IPS-NIHi7 (cell line): ENCODE measurements around the gene SPHK1.
"Not testable (repeated sequence)": the region's sequence is repeated elsewhere in the genome, so short reads cannot be mapped to it uniquely, and the experiment has no call there.

Experiments used
- DNase-seq: peaks from one replicate; pipeline ENCODE4 v3.0.0; 2012; ENCODE audit warnings: mixed read lengths; ENCODE audit errors: extremely low spot score

SPHK1 gene, protein sequence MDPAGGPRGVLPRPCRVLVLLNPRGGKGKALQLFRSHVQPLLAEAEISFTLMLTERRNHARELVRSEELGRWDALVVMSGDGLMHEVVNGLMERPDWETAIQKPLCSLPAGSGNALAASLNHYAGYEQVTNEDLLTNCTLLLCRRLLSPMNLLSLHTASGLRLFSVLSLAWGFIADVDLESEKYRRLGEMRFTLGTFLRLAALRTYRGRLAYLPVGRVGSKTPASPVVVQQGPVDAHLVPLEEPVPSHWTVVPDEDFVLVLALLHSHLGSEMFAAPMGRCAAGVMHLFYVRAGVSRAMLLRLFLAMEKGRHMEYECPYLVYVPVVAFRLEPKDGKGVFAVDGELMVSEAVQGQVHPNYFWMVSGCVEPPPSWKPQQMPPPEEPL

DNA sequence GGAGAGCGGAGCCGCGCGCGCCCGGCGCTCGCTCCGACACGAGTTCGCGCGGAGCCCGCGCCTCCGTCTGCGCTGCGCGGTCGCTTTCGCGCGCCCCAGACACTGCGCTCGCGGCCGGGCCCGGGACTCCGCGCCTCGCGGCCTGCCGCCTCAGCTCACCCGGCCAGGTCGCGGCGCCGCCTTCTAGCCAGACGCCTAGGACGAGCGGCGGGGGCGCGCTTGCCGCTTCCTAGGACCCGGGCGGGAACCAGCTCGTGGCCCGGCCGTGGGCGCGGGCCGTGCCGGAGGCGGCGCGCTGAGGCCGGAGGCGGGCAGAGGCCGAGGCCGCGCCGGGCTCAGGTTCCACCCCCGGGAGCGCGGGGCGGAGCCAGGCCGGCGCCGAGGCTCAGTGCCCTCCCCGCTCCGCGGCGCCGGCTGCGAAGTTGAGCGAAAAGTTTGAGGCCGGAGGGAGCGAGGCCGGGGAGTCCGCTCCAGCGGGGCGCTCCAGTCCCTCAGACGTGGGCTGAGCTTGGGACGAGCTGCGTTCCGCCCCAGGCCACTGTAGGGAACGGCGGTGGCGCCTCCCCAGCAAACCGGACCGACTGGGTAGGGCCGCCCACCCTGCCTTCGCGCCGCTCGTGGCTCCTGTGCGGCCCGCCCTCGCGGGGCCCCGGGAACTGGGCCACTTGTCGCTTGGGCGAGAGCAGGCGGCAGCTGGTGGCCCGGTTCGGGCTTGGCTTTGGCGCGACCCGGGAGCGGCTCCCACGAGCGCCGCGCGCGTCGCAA lies at the start of gene SPHK1:
SPHK1 (plus strand) TSS at position 388 of the 765 bp plus-strand sequence. CDS start 1,036 bp downstream, outside the sequence.
- peak; percentile 83 for DNase-seq

DNA sequence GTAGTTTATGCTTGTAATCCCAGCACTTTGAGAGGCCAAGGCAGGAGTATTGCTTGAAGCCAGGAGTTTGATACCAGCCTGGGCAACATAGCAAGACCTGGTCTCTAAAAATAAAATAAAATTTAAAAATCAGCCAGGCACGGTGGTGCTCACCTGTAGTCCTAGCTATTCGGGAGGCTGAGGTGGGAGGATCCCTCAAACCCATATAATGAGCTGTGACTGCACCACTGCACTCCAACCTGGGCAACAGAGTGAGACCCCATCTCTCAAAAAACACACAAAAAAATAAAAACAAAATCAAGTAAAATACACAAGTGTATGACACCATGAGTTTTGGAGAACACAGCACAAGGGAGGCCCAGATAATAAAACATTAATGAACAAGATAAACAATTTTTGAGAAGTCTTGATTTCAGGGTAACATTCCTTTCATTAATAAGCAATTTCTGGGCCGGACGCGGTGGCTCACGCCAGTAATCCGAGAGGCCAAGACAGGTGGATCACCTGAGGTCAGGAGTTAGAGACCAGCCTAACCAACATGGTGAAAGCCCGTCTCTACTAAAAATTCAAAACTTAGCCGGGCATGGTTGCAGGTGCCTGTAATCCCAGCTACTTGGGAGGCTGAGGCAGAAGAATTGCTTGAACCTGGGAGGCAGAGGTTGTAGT lies 48.6 kb upstream of the SPHK1 start:
- no peak for DNase-seq

DNA sequence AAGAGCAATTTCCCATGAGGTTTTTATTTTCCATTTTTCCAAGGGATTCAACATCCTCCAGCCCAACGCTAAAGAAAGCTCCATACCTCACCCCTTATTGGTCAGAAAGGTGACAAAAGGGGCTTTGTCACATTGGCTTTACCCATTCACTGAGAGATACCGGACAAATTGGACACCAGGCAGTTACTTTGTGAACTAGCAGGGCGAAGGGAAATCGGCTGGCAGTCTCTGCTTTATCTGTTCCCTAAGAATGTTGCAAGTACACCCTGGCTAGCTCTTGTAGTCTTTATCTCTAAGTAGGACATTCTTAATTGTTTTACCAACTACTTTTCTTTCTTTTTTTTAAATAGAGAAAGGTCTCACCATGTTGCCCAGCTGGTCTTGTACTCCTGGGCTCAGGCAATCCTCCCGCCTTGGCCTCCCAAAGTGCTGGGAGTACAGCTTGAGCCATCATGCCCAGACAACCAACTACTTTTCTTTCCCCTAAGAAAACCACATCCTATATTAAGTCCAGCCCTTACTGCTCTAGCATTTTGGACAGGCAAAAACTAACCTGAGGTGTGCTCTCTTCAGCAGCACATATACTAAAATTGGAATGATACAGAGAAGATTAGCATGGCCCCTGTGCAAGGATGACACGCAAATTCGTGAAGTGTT lies 47.5 kb upstream of the SPHK1 start:
- DNase-seq, result no peak

DNA sequence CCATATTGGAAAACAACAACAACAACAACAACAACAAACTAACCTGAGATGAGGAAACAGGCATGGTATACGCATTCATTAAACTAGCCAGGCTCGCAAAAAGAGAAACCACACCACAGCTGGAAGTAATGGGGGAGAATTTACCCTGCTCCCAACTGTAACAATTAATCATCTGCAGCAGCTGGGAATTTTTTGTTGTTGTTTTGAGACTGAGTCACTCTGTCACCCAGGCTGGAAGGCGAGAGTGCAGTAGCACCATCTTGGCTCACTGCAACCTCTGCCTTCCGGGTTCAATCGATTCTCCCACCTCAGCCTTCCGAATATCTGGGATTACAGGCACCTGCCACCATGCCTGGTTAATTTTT lies 47.0 kb upstream of the SPHK1 start:
- DNase-seq, result no peak

GRCh38 chr17:76341301-76341700 lies 43.1 kb upstream of the SPHK1 start:
- no peak for DNase-seq

GRCh38 chr17:76343106-76343505 lies 41.3 kb upstream of the SPHK1 start:
- DNase-seq, result no peak

DNA sequence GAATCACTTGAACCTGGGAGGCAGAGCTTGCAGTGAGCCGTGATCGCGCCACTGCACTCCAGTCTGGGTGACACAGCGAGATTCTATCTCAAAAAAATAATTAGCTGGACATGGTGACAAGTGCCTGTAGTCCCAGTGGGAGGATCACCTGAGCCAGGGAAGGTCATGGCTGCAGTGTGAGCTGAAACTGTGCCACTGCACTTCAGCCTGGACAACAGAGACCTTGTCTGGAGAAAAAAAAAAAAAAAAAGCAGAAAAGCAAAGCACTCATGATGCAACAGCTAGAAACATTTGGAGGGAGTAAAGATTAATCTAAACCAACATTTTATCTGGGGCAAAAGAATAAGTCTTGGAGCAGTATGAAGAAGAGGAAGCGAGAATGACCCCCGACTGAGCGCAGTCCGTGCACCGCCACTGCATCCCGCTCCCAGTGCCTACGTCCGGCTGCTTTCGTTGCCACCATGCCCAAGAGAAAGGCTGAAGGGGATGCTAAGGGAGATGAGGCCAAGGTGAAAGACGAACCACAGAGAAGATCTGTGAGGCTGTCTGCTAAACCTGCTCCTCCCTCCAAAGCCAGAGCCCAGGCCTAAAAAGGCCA lies 38.9 kb upstream of the SPHK1 start:
- no peak for DNase-seq

DNA sequence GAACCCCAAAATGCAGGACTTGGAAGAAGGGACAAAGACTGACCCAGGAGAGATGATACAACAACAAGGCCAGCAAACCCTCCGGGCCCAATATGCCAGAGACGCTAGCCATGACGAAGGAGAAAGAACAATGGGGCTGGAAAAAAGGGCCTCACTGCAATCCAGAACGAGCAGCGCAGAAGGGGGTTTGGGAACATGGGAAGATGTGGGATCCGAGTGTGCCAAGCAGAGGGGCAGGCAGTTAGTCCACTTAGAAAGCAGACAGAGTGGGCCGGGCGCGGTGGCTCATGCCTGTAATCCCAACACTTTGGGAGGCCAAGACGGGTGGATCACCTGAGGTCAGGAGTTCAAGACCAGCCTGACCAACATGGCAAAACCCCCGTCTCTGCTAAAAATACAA lies 37.5 kb upstream of the SPHK1 start:
- not testable (repeated sequence) for DNase-seq

DNA sequence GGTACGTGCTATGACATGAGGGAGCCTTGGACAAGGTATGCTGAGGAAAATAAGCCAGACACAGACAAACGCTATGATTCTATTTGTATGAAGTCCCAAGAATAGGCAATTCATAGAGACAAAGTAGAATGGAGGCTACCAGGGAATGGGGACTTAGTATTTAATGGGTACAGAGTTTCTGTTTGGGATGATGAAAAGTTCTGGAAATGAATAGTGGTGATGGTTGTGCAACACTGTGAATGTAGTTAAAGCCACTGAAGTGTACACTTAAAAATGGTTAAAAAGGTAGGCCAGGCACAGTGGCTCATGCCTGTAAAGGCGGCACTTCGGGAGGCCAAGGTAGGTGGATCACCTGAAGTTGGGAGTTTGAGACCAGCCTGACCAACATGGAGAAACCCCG lies 33.9 kb upstream of the SPHK1 start:
- no peak for DNase-seq

- DNase-seq, result no peak
Measured at GRCh38 chr17:76351526-76352071, 32.8 kb upstream of the SPHK1 start.

GRCh38 chr17:76353004-76353598 lies 31.3 kb upstream of the SPHK1 start:
- DNase-seq, result peak; percentile 73

GRCh38 chr17:76353599-76354316 lies 30.7 kb upstream of the SPHK1 start, which contains the start of gene PRPSAP1:
PRPSAP1 (minus strand) TSS chr17:76353916; CDS start chr17:76353703, 213 bp downstream.
- peak; percentile 95 for DNase-seq

DNA sequence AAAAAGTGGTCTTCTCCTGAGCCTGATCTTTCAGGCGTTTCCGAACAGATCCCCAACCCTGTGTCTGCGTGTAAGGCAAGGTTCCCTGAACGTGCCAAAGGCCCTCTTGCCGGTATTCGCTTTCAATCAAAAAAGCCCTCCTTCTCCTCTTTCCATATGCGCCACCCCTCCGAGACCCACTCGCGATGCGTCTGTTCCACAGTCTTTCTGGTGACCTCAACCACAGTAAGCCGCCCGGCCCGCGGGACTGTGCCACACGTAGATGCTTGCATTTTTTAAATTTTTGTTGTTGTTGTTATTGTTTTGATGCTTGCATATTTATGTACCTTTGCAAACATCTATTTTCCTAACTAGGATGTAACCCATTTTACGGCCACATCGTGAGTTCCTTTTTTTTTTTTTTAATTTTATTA lies 30.1 kb upstream of the SPHK1 start:
- DNase-seq, result no peak

DNA sequence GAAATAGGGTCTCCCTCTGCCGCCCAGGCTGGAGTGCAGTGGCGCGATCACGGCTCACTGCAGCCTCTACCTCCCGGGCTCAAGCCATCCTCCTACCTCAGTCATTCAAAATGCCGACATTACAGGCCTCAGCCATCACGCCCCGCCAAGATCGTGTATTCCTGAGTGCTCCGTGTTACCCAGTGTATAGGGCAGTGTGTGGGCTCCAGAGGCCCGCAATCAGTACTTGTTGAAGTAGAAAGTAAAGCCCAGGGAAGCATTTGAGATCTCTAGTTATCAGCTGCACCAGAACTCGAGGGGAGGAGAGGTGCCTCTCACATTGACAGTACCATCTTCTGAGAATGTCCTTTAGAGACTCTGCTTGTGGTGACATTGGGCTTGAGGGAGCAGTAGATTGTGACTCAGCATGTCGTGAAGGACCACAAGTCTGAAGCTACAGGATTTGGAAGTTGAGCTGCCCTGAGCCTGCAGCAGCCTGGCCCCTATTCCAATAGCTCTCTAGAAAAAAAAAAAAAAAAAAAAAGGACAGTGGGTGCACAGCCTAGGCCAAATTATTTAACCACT lies 29.6 kb upstream of the SPHK1 start:
- DNase-seq, result peak; percentile 10

DNA sequence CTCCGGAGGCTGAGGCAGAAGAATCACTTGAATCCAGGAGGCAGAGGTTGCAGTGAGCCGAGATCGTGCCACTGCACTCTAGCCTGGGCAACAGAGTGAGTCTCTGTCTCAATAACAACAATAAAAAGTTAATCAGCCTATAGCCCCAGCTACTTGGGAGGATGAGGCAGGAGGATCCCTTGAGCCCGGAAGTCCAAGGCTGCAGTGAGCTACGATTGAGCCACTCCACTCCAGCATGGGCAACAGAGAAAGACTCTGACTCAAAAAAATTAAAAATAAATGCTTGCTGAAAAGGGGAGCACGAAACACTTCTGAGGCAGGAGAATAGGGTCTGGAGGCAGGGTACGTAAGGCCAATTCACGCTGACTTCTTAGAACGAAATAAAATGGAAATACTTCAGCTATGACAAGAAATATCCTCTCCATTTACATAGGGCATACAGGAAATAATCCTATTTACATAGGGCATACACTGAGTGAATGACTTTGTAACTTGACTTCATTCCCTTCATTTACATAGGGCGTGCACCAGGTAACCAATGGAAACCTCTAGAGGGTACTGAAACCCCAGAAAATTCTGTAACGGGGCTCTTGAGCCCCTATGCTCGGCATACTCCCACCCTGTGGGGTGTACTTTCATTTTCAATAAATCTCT lies 27.5 kb upstream of the SPHK1 start:
- no peak for DNase-seq

GRCh38 chr17:76357597-76358158 lies 26.7 kb upstream of the SPHK1 start:
- no peak for DNase-seq

GRCh38 chr17:76359375-76359774 lies 25.0 kb upstream of the SPHK1 start:
- DNase-seq, result no peak

DNA sequence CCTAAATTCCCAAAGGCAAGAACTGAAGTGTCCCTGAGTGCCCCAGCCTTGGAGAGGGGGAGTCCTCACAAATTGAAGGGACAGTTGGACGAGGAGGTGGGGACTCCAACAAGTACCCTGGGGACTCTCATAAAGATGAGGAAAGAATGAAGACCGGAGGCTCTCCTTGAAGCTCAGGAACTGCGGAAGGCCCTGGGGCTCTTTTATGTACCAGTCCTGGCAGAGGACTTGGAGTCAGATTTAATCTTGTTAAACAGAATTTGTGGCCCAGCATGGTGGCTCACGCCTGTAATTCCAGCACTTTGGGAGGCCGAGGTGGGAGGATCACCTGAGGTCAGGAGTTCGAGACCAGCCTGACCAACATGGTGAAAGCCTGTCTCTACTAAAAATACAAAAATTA lies 24.6 kb upstream of the SPHK1 start:
- DNase-seq, result not testable (repeated sequence)

- DNase-seq, result no peak
Measured at GRCh38 chr17:76360461-76360860, 23.9 kb upstream of the SPHK1 start.
